ENCODE results near the gene FAT4. TPM values are rescaled to one million over a fixed set of nuclear protein-coding genes. Genes with fewer than 3 reads are reported as not detected.
A peak's percentile ranks its signal among the peaks of the same experiment; 100 is the strongest.

FAT4 gene
- total RNA-seq, 1 donor from 2014 or later: 1.7 TPM

DNA sequence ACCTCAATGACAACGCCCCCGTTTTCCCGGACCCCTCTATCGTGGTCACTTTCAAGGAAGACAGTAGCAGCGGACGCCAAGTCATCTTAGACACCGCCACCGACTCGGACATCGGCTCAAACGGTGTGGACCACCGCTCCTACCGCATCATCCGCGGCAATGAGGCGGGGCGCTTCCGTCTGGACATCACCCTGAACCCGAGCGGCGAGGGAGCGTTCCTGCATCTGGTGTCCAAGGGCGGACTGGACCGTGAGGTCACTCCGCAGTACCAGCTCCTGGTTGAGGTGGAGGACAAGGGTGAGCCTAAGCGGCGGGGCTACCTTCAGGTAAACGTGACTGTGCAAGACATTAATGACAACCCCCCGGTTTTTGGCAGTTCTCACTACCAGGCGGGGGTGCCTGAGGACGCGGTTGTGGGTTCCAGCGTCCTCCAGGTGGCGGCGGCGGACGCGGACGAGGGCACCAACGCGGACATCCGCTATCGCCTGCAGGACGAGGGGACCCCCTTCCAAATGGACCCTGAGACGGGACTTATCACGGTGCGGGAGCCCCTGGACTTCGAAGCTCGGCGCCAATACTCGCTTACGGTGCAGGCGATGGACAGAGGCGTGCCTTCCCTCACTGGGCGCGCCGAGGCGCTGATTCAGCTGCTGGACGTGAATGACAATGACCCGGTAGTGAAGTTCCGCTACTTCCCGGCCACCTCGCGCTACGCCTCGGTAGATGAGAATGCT is 2.2 kb downstream of the FAT4 start:
- peaks cover 33% of the 10 kb centered on the region for H3K27me3 Mint-ChIP-seq

DNA sequence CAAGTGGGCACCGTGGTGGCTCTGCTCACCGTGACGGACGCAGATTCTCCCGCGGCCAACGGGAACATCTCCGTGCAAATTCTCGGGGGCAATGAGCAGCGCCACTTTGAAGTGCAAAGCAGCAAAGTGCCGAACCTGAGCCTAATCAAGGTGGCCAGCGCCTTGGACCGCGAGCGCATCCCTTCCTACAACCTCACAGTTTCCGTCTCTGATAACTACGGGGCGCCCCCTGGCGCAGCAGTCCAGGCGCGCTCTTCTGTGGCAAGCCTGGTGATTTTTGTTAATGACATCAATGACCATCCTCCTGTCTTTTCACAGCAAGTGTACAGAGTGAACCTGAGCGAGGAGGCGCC is 2.7 kb downstream of the FAT4 start:
- no peak overlapping the region for H3K27ac Mint-ChIP-seq
- H3K27me3 Mint-ChIP-seq: peaks cover 33% of the 10 kb centered on the region
- TF ChIP-seq CTCF (IDR thresholded peaks at IDR 0.05; ENCODE audit: unreplicated experiment): peak; percentile 63
- peaks cover 3% of the 10 kb centered on the region for H3K9me3 Mint-ChIP-seq (ENCODE audit: low read depth)
- H3K4me3 Mint-ChIP-seq (ENCODE audit: low read depth): peak overlapping the region; percentile 91
- no peaks in the 10 kb centered on the region for H3K36me3 Mint-ChIP-seq (ENCODE audit: insufficient read depth)
- DNase-seq (ENCODE audit: low spot score, unreplicated experiment): peak; percentile 12
- peaks cover 18% of the 10 kb centered on the region for H3K4me1 Mint-ChIP-seq (ENCODE audit: low read depth)

More for the DNA sequence above, 2.2 kb downstream of the FAT4 start:
- peak; percentile 14 for DNase-seq (ENCODE audit: low spot score, unreplicated experiment)
- H3K36me3 Mint-ChIP-seq (ENCODE audit: insufficient read depth): no peaks in the 10 kb centered on the region
- peaks cover 3% of the 10 kb centered on the region for H3K9me3 Mint-ChIP-seq (ENCODE audit: low read depth)
- H3K4me3 Mint-ChIP-seq (ENCODE audit: low read depth): peak overlapping the region; percentile 91
- TF ChIP-seq CTCF (IDR thresholded peaks at IDR 0.05; ENCODE audit: unreplicated experiment): peak; percentile 24
- H3K27ac Mint-ChIP-seq: no peak overlapping the region
- H3K4me1 Mint-ChIP-seq (ENCODE audit: low read depth): peaks cover 18% of the 10 kb centered on the region

GRCh38 chr4:125319311-125319710 is 4.6 kb downstream of the FAT4 start:
- Mint-ChIP-seq H3K4me1 (ENCODE audit: low read depth) (peaks cover 19% of the 10 kb centered on the region), H3K9me3 (ENCODE audit: low read depth) (peaks cover 3% of the 10 kb centered on the region), H3K27me3 (peaks cover 33% of the 10 kb centered on the region), H3K36me3 (ENCODE audit: insufficient read depth) (no peaks in the 10 kb centered on the region), H3K4me3 (ENCODE audit: low read depth) (no peak overlapping the region), H3K27ac (no peak overlapping the region)
- no peak for DNase-seq (ENCODE audit: low spot score, unreplicated experiment)
- no peak for TF ChIP-seq CTCF (IDR thresholded peaks at IDR 0.05; ENCODE audit: unreplicated experiment)

- TF ChIP-seq CTCF (IDR thresholded peaks at IDR 0.05; ENCODE audit: unreplicated experiment): no peak
- Mint-ChIP-seq H3K4me1 (ENCODE audit: low read depth) (peaks cover 5% of the 10 kb centered on the region), H3K27ac (no peak overlapping the region), H3K9me3 (ENCODE audit: low read depth) (peaks cover 3% of the 10 kb centered on the region), H3K4me3 (ENCODE audit: low read depth) (no peak overlapping the region), H3K27me3 (peaks cover 21% of the 10 kb centered on the region), H3K36me3 (ENCODE audit: insufficient read depth) (no peaks in the 10 kb centered on the region)
- DNase-seq (ENCODE audit: low spot score, unreplicated experiment): no peak
Measured at GRCh38 chr4:125321709-125322365, 7.1 kb downstream of the FAT4 start.

GRCh38 chr4:125322366-125322730 is 7.6 kb downstream of the FAT4 start:
- DNase-seq (ENCODE audit: low spot score, unreplicated experiment): no peak
- Mint-ChIP-seq H3K27me3 (peaks cover 16% of the 10 kb centered on the region), H3K27ac (no peak overlapping the region), H3K36me3 (ENCODE audit: insufficient read depth) (no peaks in the 10 kb centered on the region), H3K4me3 (ENCODE audit: low read depth) (no peak overlapping the region), H3K4me1 (ENCODE audit: low read depth) (peaks cover 5% of the 10 kb centered on the region), H3K9me3 (ENCODE audit: low read depth) (peaks cover 3% of the 10 kb centered on the region)
- TF ChIP-seq CTCF (IDR thresholded peaks at IDR 0.05; ENCODE audit: unreplicated experiment): no peak

Data from progenitor cell of endocrine pancreas (in vitro differentiated cells).